ENCODE measurements around the gene CIROP. TPM values are rescaled to one million over a fixed set of nuclear protein-coding genes. Genes with fewer than 3 reads are reported as not detected.

Gene CIROP
- total RNA-seq, 2 experiments from 2014 or later = not detected

GRCh38 chr14:23101213-23101970, 3.4 kb downstream of the CIROP start:
- Mint-ChIP-seq H3K4me1 (ENCODE audit: low read depth) (peaks cover 31% of the 10 kb centered on the region), H3K27ac (no peak overlapping the region), H3K4me3 (no peak overlapping the region), H3K36me3 (ENCODE audit: low read depth) (peaks cover 30% of the 10 kb centered on the region), H3K27me3 (no peaks in the 10 kb centered on the region), H3K9me3 (no peaks in the 10 kb centered on the region)
- CTCF ChIA-PET = interaction anchor here (1.4 to 2.6 kb wide), 2 partner anchors 19 kb away, joined by 3 to 13 read pairs; no protein-coding TSS in a partner anchor
- POLR2A ChIA-PET = interaction anchor here (1.0 kb wide), 1 partner anchor 18 kb away, joined by 4 read pairs; no protein-coding TSS in a partner anchor
- intact Hi-C loops (cut with DNase I, micrococcal nuclease) = no loop called here
- ATAC-seq (ENCODE audit: poor library complexity) = no peak
- Histone ChIP-seq H3K9me3 (ENCODE audit: control insufficient read depth in 1 of 2, insufficient read depth in 1 of 2, low read length in 2 of 2) (no peaks in the 10 kb centered on the region), H3K4me1 (ENCODE audit: insufficient read depth, low read length) (peaks cover 10% of the 10 kb centered on the region), H3K27ac (ENCODE audit: low read depth in 1 of 2, low read length in 2 of 2) (no peak overlapping the region), H3K4me3 (ENCODE audit: low read length) (no peak overlapping the region), H3K36me3 (ENCODE audit: insufficient read depth, low read length) (peaks cover 21% of the 10 kb centered on the region), H3K27me3 (ENCODE audit: control insufficient read depth in 1 of 2, insufficient read depth in 2 of 2, low read length in 2 of 2) (no peaks in the 10 kb centered on the region)
- DNase-seq = no peak
- no peak for TF ChIP-seq CTCF (IDR thresholded peaks at IDR 0.05)

- DNase-seq (no peak), ATAC-seq (ENCODE audit: poor library complexity) (no peak)
- no peak overlapping the region for H3K27ac Mint-ChIP-seq
- peaks cover 30% of the 10 kb centered on the region for H3K36me3 Mint-ChIP-seq (ENCODE audit: low read depth)
- no peak overlapping the region for H3K4me3 ChIP-seq (ENCODE audit: low read length)
- peaks cover 18% of the 10 kb centered on the region for H3K4me1 ChIP-seq (ENCODE audit: insufficient read depth, low read length)
- intact Hi-C loops (cut with DNase I, micrococcal nuclease) = loop anchor here (5.0 to 10.0 kb wide), 5 partner anchors 185 to 465 kb away; partner anchors contain the start of genes HOMEZ (in 2 of the 2), AP1G2 (in 1 of the 2), OXA1L (in 1 of the 2) and PABPN1 (in 1 of the 2)
- no peaks in the 10 kb centered on the region for H3K9me3 ChIP-seq (ENCODE audit: control insufficient read depth in 1 of 2, insufficient read depth in 1 of 2, low read length in 2 of 2)
- H3K4me3 Mint-ChIP-seq = peak overlapping the region; percentile 49
- peaks cover 21% of the 10 kb centered on the region for H3K36me3 ChIP-seq (ENCODE audit: insufficient read depth, low read length)
- H3K27ac ChIP-seq (ENCODE audit: low read depth in 1 of 2, low read length in 2 of 2) = no peak overlapping the region
- H3K27me3 ChIP-seq (ENCODE audit: control insufficient read depth in 1 of 2, insufficient read depth in 2 of 2, low read length in 2 of 2) = no peaks in the 10 kb centered on the region
- ChIA-PET CTCF (interaction anchor here (0.7 to 2.6 kb wide), 5 partner anchors 9 to 45 kb away, joined by 3 to 13 read pairs (median 3); no protein-coding TSS in a partner anchor), POLR2A (interaction anchor here (0.7 kb wide), 1 partner anchor 21 kb away, joined by 3 read pairs; no protein-coding TSS in a partner anchor)
- no peak for TF ChIP-seq CTCF (IDR thresholded peaks at IDR 0.05)
- H3K4me1 Mint-ChIP-seq (ENCODE audit: low read depth) = peaks cover 32% of the 10 kb centered on the region
- H3K9me3 Mint-ChIP-seq = no peaks in the 10 kb centered on the region
- no peaks in the 10 kb centered on the region for H3K27me3 Mint-ChIP-seq
These were observed 5.5 kb downstream of the CIROP start for GRCh38 chr14:23099212-23099861.

GRCh38 chr14:23097786-23098185, 7.0 kb downstream of the CIROP start:
- Histone ChIP-seq H3K4me1 (ENCODE audit: insufficient read depth, low read length) (peaks cover 29% of the 10 kb centered on the region), H3K27me3 (ENCODE audit: control insufficient read depth in 1 of 2, insufficient read depth in 2 of 2, low read length in 2 of 2) (no peaks in the 10 kb centered on the region), H3K9me3 (ENCODE audit: control insufficient read depth in 1 of 2, insufficient read depth in 1 of 2, low read length in 2 of 2) (no peaks in the 10 kb centered on the region), H3K36me3 (ENCODE audit: insufficient read depth, low read length) (peaks cover 27% of the 10 kb centered on the region), H3K4me3 (ENCODE audit: low read length) (no peak overlapping the region), H3K27ac (ENCODE audit: low read depth in 1 of 2, low read length in 2 of 2) (no peak overlapping the region)
- Mint-ChIP-seq H3K4me1 (ENCODE audit: low read depth) (peaks cover 41% of the 10 kb centered on the region), H3K4me3 (peak overlapping the region; percentile 7), H3K27me3 (no peaks in the 10 kb centered on the region), H3K9me3 (no peaks in the 10 kb centered on the region), H3K36me3 (ENCODE audit: low read depth) (peaks cover 34% of the 10 kb centered on the region), H3K27ac (no peak overlapping the region)
- CTCF ChIA-PET = interaction anchor here (1.9 to 4.4 kb wide), 2 partner anchors 23 to 29 kb away, joined by 4 to 32 read pairs; no protein-coding TSS in a partner anchor
- POLR2A ChIA-PET = interaction anchor here (1.6 to 5.0 kb wide), 2 partner anchors 12 to 21 kb away, joined by 4 to 135 read pairs; partner anchors contain the start of gene CEBPE
- no peak for DNase-seq
- no peak for ATAC-seq (ENCODE audit: poor library complexity)
- intact Hi-C loops (cut with DNase I, micrococcal nuclease) = loop anchor here (2.0 to 10.0 kb wide), 6 partner anchors 21 to 467 kb away; partner anchors contain the start of genes HOMEZ (in 2 of the 2), AP1G2 (in 1 of the 2), CEBPE (in 1 of the 2) and OXA1L (in 1 of the 2)
- no peak for TF ChIP-seq CTCF (IDR thresholded peaks at IDR 0.05)

Measured in CD4-positive, alpha-beta T cell (primary cell).